H1 (cell line): ENCODE results near the gene SCN11A. TPM values are rescaled to one million over a fixed set of nuclear protein-coding genes. Genes with fewer than 3 reads are reported as not detected.

Experiments
- CTCF ChIA-PET: fragments of 300-600 bp; sonication (Branson Sonifier 250); formaldehyde crosslinking; loops from one replicate; lab custom pipeline; 2021; ENCODE audit not compliant: partially characterized antibody; lab: Charles Lee
- POLR2A ChIA-PET: fragments of 300-600 bp; sonication (Branson Sonifier 250); formaldehyde crosslinking; loops from one replicate; lab custom pipeline; 2021; ENCODE audit warnings: inconsistent platforms; ENCODE audit not compliant: partially characterized antibody; lab: Charles Lee
- DNase-seq, 2 experiments: peaks; one replicate each; pipeline versions ENCODE4 v3.0.0 to v3.0.0-alpha.2; 2010 to 2022; ENCODE audit warnings: low spot score in 2 of 2, low read depth in 1 of 2, mixed read lengths in 1 of 2
- FAIRE-seq: peaks from 2 replicates; lab custom pipeline; 2011; peaks lifted over from hg19 to GRCh38; lab: Jason Lieb, UNC
- H2AFZ ChIP-seq: 2 replicates; pipeline ENCODE4 v1.8.1; 2012; ENCODE audit warnings: low read length, inconsistent platforms
- H2AK5ac ChIP-seq: 2 replicates; pipeline ENCODE4 v1.6.1; 2013; ENCODE audit warnings: low read depth, low read length
- H2BK120ac ChIP-seq: replicated peaks from 2 replicates; pipeline ENCODE3; 2013; ENCODE audit warnings: low read depth, low read length, inconsistent platforms
- H2BK12ac ChIP-seq: 2 replicates; pipeline ENCODE4 v1.6.1; 2013; ENCODE audit warnings: low read depth, low read length
- H2BK15ac ChIP-seq: 2 replicates; pipeline ENCODE4 v1.6.1; 2013; ENCODE audit warnings: low read length
- H2BK20ac ChIP-seq: 2 replicates; pipeline ENCODE4 v1.6.1; 2013; ENCODE audit warnings: low read length
- H2BK5ac ChIP-seq: 2 replicates; pipeline ENCODE4 v1.6.1; 2013; ENCODE audit warnings: low read depth, low read length
- H3K14ac ChIP-seq: 2 replicates; pipeline ENCODE4 v1.6.1; 2013; ENCODE audit warnings: inconsistent platforms; ENCODE audit not compliant: insufficient read length
- H3K18ac ChIP-seq: 2 replicates; pipeline ENCODE4 v1.6.1; 2013; ENCODE audit warnings: low read length; ENCODE audit errors: extremely low read depth
- H3K23ac ChIP-seq: 2 replicates; pipeline ENCODE4 v1.6.1; 2013; ENCODE audit warnings: inconsistent platforms; ENCODE audit not compliant: insufficient read length
- H3K23me2 ChIP-seq: 2 replicates; pipeline ENCODE4 v1.6.1; 2013; ENCODE audit warnings: low read depth, low read length
- H3K27ac ChIP-seq: 2 replicates; pipeline ENCODE4 v1.6.1; 2011; ENCODE audit warnings: low read depth, low read length, inconsistent platforms
- H3K27me3 ChIP-seq, 4 experiments: replicated peaks in 1 of 4; 1 replicate in 1 of 4; 2 replicates in 3 of 4; pipeline versions ENCODE4 v1.6.1 to v1.8.1; 2011 to 2013; ENCODE audit warnings: low read length in 3 of 4, mild to moderate bottlenecking in 3 of 4, inconsistent platforms in 2 of 4, mixed read lengths in 2 of 4, moderate library complexity in 1 of 4; ENCODE audit not compliant: control insufficient read depth in 3 of 4, insufficient read depth in 3 of 4; ENCODE audit errors: extremely low read depth in 1 of 4
- H3K36me3 ChIP-seq, 4 experiments: 2 replicates each; pipeline versions ENCODE4 v1.6.1 to v1.8.1; 2011 to 2013; ENCODE audit warnings: mild to moderate bottlenecking in 4 of 4, low read length in 3 of 4, moderate library complexity in 2 of 4, control low read depth in 1 of 4, inconsistent platforms in 1 of 4; ENCODE audit not compliant: insufficient read depth in 4 of 4, control insufficient read depth in 2 of 4
- H3K4ac ChIP-seq: replicated peaks from 2 replicates; pipeline ENCODE3; 2013; ENCODE audit warnings: low read length, low read depth, mixed read lengths, inconsistent platforms; ENCODE audit not compliant: insufficient read length
- H3K4me1 ChIP-seq, 4 experiments: replicated peaks in 1 of 4; 1 replicate in 1 of 4; 2 replicates in 3 of 4; pipeline versions ENCODE4 v1.6.1 to v1.8.1; 2011 to 2013; ENCODE audit warnings: low read length in 3 of 4, inconsistent platforms in 2 of 4, mixed read lengths in 1 of 4; ENCODE audit not compliant: insufficient read depth in 4 of 4, control insufficient read depth in 3 of 4
- H3K4me2 ChIP-seq, 2 experiments: 2 replicates each; pipeline versions ENCODE4 v1.6.1 to v1.8.1; 2011 to 2013; ENCODE audit warnings: low read depth in 2 of 2, low read length in 2 of 2, control low read depth in 1 of 2, inconsistent platforms in 1 of 2, mild to moderate bottlenecking in 1 of 2; ENCODE audit not compliant: insufficient read depth in 1 of 2
- H3K4me3 ChIP-seq, 4 experiments: fragments of 200-600, 300-600 bp in 1 of 4; sonication (generic), shearing (Covaris generic), sonication (Bioruptor Twin) in 1 of 4; 2 replicates each; pipeline versions ENCODE4 v1.5.1 to v1.8.1; 2011 to 2016; ENCODE audit warnings: low read length in 4 of 4, low read depth in 3 of 4, control low read depth in 2 of 4, inconsistent platforms in 2 of 4, mild to moderate bottlenecking in 2 of 4, mixed read lengths in 1 of 4, moderate library complexity in 1 of 4; ENCODE audit not compliant: insufficient read depth in 2 of 4; ENCODE audit errors: extremely low read depth in 1 of 4
- H3K56ac ChIP-seq: replicated peaks from 2 replicates; pipeline ENCODE3; 2013; ENCODE audit warnings: low read depth, mild to moderate bottlenecking, mixed read lengths, low read length, inconsistent platforms; ENCODE audit not compliant: insufficient read length
- H3K79me1 ChIP-seq: 2 replicates; pipeline ENCODE4 v1.6.1; 2013; ENCODE audit warnings: low read depth, low read length, control low read depth
- H3K79me2 ChIP-seq, 2 experiments: 2 replicates each; pipeline versions ENCODE4 v1.6.1 to v1.8.1; 2012 to 2013; ENCODE audit warnings: low read length in 2 of 2, mild to moderate bottlenecking in 2 of 2, inconsistent platforms in 1 of 2; ENCODE audit not compliant: insufficient read depth in 2 of 2, control insufficient read depth in 1 of 2
- H3K9ac ChIP-seq, 4 experiments: replicated peaks in 1 of 4; 1 replicate in 1 of 4; 2 replicates in 3 of 4; pipeline versions ENCODE4 v1.6.1 to v1.8.1; 2011 to 2013; ENCODE audit warnings: low read depth in 3 of 4, low read length in 3 of 4, control low read depth in 2 of 4, mild to moderate bottlenecking in 2 of 4, moderate library complexity in 2 of 4, inconsistent platforms in 1 of 4; ENCODE audit errors: extremely low read depth in 1 of 4
- H3K9me3 ChIP-seq, 2 experiments: 2 replicates each; pipeline versions ENCODE4 v1.6.1 to v1.8.1; 2012 to 2013; ENCODE audit warnings: mild to moderate bottlenecking in 2 of 2, moderate library complexity in 2 of 2, control low read depth in 1 of 2, inconsistent platforms in 1 of 2, low read depth in 1 of 2, low read length in 1 of 2, mixed read lengths in 1 of 2; ENCODE audit not compliant: insufficient read depth in 2 of 2
- H4K20me1 ChIP-seq, 2 experiments: replicated peaks in 1 of 2; 2 replicates each; pipeline versions ENCODE3 to v1.8.1; 2011 to 2013; ENCODE audit warnings: inconsistent platforms in 2 of 2, low read length in 2 of 2, mild to moderate bottlenecking in 1 of 2; ENCODE audit not compliant: insufficient read depth in 2 of 2, control insufficient read depth in 1 of 2
- H4K5ac ChIP-seq: 2 replicates; pipeline ENCODE4 v1.6.1; 2013; ENCODE audit warnings: low read length, low read depth, mixed read lengths, inconsistent platforms; ENCODE audit not compliant: insufficient read length
- H4K8ac ChIP-seq: 2 replicates; pipeline ENCODE4 v1.8.0; 2013; ENCODE audit warnings: mild to moderate bottlenecking, moderate library complexity, low read length, inconsistent platforms; ENCODE audit not compliant: insufficient read depth; ENCODE audit errors: extremely low read depth
- H4K91ac ChIP-seq: replicated peaks from 2 replicates; pipeline ENCODE3; 2013; ENCODE audit warnings: low read length, mixed read lengths, inconsistent platforms; ENCODE audit not compliant: insufficient read length
- ASH2L ChIP-seq: fragments of 200-600, 300-600 bp; sonication (generic); IDR thresholded peaks from one replicate; pipeline ENCODE4 v1.7.1; 2017; ENCODE audit warnings: low read length
- BACH1 ChIP-seq: IDR thresholded peaks from 2 replicates; pipeline ENCODE4 v1.6.1; 2012; ENCODE audit warnings: low read length, improper control_type of control experiment
- CTBP2 ChIP-seq: IDR thresholded peaks from 2 replicates; pipeline ENCODE4 v1.7.0; 2011; ENCODE audit warnings: borderline replicate concordance, mild to moderate bottlenecking, moderate library complexity, mixed read lengths, low read length; ENCODE audit not compliant: insufficient read depth, insufficient read length
- EP300 ChIP-seq, 2 experiments: IDR thresholded peaks; 1 replicate in 1 of 2; 2 replicates in 1 of 2; pipeline ENCODE4 v1.6.1; 2011 to 2012; ENCODE audit warnings: low read depth in 2 of 2, low read length in 2 of 2, mild to moderate bottlenecking in 2 of 2, borderline replicate concordance in 1 of 2, inconsistent platforms in 1 of 2, moderate library complexity in 1 of 2
- GTF2F1 ChIP-seq: IDR thresholded peaks from 2 replicates; pipeline ENCODE4 v1.6.1; 2012; ENCODE audit warnings: low read depth, low read length, improper control_type of control experiment, borderline replicate concordance
- POU5F1 ChIP-seq: IDR thresholded peaks from 2 replicates; pipeline ENCODE4 v1.6.1; 2011; ENCODE audit warnings: low read depth, mild to moderate bottlenecking, low read length, moderate library complexity
- TEAD4 ChIP-seq: IDR thresholded peaks from 2 replicates; pipeline ENCODE4 v1.6.1; 2012; ENCODE audit warnings: low read depth, low read length, inconsistent platforms, mixed read lengths
- WGBS, 2 experiments: shearing (Covaris generic) in 1 of 2; methylation state at CpG; one replicate each; pipeline versions ENCODE4 v1.1.6 to v1.1.7; 2013 to 2015; ENCODE audit warnings: low lambda C conversion rate in 2 of 2, mixed read lengths in 2 of 2, inconsistent platforms in 1 of 2, low coverage in 1 of 2, missing lambda C conversion rate in 1 of 2; ENCODE audit not compliant: insufficient replicate concordance in 2 of 2, insufficient coverage in 1 of 2, insufficient read length in 1 of 2; ENCODE audit errors: extremely low coverage in 1 of 2, missing lambda C conversion rate in 1 of 2; 5-methylcytosine and 5-hydroxymethylcytosine counted together
- polyA plus RNA-seq, 7 experiments: library from polyadenylated mRNA; depleted of rRNA in 3 of 7; stranded (reverse) in 5 of 7; unstranded in 2 of 7; fragments of >200 nt in 5 of 7; fragments of 200-250 nt in 2 of 7; gene quantifications; 1 replicate in 5 of 7; 2 replicates in 1 of 7; 4 replicates in 1 of 7; pipeline versions ENCODE4 v1.2.1 to v1.2.3, GENCODE V29; 2011 to 2013; ENCODE audit warnings: missing spikeins in 2 of 7, mixed read lengths in 2 of 7
- total RNA-seq: library from RNA; stranded (reverse); fragmentation: NEBNext Ultra II Directional; extraction: Animal tissue kit (Norgen Biotek cat#: 25700); gene quantifications from 2 replicates; pipeline ENCODE4 v1.2.1, GENCODE V29; 2021
- TF ChIP-seq, protein P1 (sequence below): IDR thresholded peaks from 2 replicates; pipeline ENCODE4 v1.6.1; 2011; ENCODE audit warnings: low read depth, mild to moderate bottlenecking, low read length; ENCODE audit not compliant: insufficient read depth
- TF ChIP-seq, protein P2 (sequence below): IDR thresholded peaks from 2 replicates; pipeline ENCODE4 v1.6.1; 2012; ENCODE audit warnings: low read length, inconsistent platforms

The SCN11A gene
- total and polyA plus RNA-seq, 2 of the 8 experiments (the other 6 are each of a cell fraction or from before 2014, with no cell fraction given): 0.11 to 0.21 TPM

DNA sequence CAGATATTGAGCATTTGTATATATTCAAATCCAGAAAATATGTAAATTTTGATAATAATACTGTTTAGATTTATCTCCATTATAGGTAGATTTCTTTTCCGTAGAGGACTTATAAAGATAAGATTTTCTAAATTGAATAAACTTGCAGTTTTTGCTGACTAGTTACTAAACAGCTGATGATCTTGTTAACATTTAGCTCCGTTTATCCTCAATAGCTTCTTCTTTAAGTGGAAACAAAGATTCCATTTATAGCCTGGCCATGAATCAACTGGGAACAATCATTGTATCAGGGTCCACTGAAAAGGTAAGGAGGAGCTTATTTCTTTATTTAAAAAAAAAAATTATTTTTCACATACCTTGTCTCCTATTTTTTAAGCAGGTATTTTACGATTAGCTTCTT is 16.8 kb upstream of the SCN11A start:
- H3K4ac ChIP-seq: no peak overlapping the region
- H2BK12ac ChIP-seq: no peak overlapping the region
- H3K27me3 ChIP-seq: no peaks in the 10 kb centered on the region
- ChIA-PET POLR2A (interaction anchor here (1.4 kb wide), 1 partner anchor 10 kb away, joined by 4 read pairs; no protein-coding TSS in a partner anchor), CTCF (interaction anchor here (0.6 to 1.6 kb wide), 3 partner anchors 19 to 435 kb away, joined by 4 to 5 read pairs (median 5); no protein-coding TSS in a partner anchor)
- H3K27ac ChIP-seq: no peak overlapping the region
- H2BK5ac ChIP-seq: no peak overlapping the region
- H3K23me2 ChIP-seq: no peaks in the 10 kb centered on the region
- H2AFZ ChIP-seq: no peak overlapping the region
- no peak overlapping the region for H3K23ac ChIP-seq
- DNase-seq: no peak
- peaks cover 0 to 2% of the 10 kb centered on the region in 2 experiments for H4K20me1 ChIP-seq
- no peak overlapping the region for H4K8ac ChIP-seq
- H2AK5ac ChIP-seq: no peak overlapping the region
- H3K18ac ChIP-seq: no peak overlapping the region
- no peak overlapping the region for H2BK120ac ChIP-seq
- H3K4me3 ChIP-seq: no peak overlapping the region
- no peak overlapping the region for H3K14ac ChIP-seq
- FAIRE-seq: no peak
- no peak overlapping the region for H4K5ac ChIP-seq
- no peak overlapping the region for H2BK20ac ChIP-seq
- no peak overlapping the region for H2BK15ac ChIP-seq
- WGBS, 2 experiments: 92% methylated on average over 3 of the region's 3 CpGs; no CpG with 5 or more reads in 1 of the 2 experiments
- no peak overlapping the region for H4K91ac ChIP-seq
- H3K9ac ChIP-seq: no peak overlapping the region
- peaks cover 0 to 11% of the 10 kb centered on the region in 2 experiments; a peak in 2 of 4 replicates for H3K79me2 ChIP-seq
- no peaks in the 10 kb centered on the region for H3K9me3 ChIP-seq
- no peaks in the 10 kb centered on the region for H3K4me1 ChIP-seq
- no peak overlapping the region for H3K4me2 ChIP-seq
- H3K36me3 ChIP-seq: peaks cover 0 to 46% (median 29%) of the 10 kb centered on the region in 4 experiments; a peak in 7 of 8 replicates
- no peak overlapping the region for H3K56ac ChIP-seq
- no peaks in the 10 kb centered on the region for H3K79me1 ChIP-seq
- TF ChIP-seq TEAD4 (no peak), GTF2F1 (no peak), CTBP2 (no peak), POU5F1 (no peak), BACH1 (no peak), EP300 (IDR thresholded peaks at IDR 0.05; ENCODE audit: borderline replicate concordance in 1 of 2, low read depth in 2 of 2, low read length in 2 of 2) (no peak), ASH2L (no peak)
- TF ChIP-seq, protein P1, sequence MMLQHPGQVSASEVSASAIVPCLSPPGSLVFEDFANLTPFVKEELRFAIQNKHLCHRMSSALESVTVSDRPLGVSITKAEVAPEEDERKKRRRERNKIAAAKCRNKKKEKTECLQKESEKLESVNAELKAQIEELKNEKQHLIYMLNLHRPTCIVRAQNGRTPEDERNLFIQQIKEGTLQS: no peak
- TF ChIP-seq, protein P2, sequence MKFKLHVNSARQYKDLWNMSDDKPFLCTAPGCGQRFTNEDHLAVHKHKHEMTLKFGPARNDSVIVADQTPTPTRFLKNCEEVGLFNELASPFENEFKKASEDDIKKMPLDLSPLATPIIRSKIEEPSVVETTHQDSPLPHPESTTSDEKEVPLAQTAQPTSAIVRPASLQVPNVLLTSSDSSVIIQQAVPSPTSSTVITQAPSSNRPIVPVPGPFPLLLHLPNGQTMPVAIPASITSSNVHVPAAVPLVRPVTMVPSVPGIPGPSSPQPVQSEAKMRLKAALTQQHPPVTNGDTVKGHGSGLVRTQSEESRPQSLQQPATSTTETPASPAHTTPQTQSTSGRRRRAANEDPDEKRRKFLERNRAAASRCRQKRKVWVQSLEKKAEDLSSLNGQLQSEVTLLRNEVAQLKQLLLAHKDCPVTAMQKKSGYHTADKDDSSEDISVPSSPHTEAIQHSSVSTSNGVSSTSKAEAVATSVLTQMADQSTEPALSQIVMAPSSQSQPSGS: no peak
